ENCODE measurements around the gene YARS2. TPM values are rescaled to one million over a fixed set of nuclear protein-coding genes. Genes with fewer than 3 reads are reported as not detected.

Gene YARS2
- total and polyA plus RNA-seq, 9 of the 15 experiments (the other 6 are each of a cell fraction or from before 2014, with no cell fraction given), result 15.2 to 40.9 (median 28.7) TPM

DNA sequence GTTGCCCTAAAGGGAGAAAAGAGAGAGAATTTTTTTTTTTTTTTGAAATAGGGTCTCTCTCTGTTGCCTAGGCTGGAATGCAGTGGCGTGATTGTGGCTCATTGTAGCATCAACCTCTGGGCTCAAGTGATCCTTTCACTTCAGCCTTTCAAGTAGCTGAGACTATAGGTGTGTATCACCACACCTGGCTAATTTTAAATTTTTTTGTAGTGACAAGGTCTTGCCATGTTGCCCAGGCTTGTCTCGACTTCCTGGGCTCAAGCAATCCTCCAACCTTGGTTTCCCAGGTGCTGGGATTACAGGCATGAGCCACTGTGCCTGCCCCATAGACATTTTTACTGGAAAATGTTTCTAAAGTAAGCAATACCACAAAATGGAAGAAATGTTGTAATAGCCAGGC, 36.8 kb downstream of the YARS2 start:
- H3K27ac ChIP-seq (ENCODE audit: extremely low read depth, low read depth, low read length), result no peak overlapping the region
- 100% methylated on average over 2 of the region's 2 CpGs for WGBS (ENCODE audit: insufficient coverage, low coverage, missing lambda C conversion rate)
- in situ Hi-C loops (cut with MboI) (no loop called here), intact Hi-C loops (cut with micrococcal nuclease) (no loop called here)
- BruUV-seq (replicated peaks), result no TSS peak
- no peak overlapping the region for H3K4me2 ChIP-seq (ENCODE audit: insufficient read depth, low read length)
- no peaks in the 10 kb centered on the region for H3K79me2 ChIP-seq (ENCODE audit: control insufficient read depth, insufficient read depth, low read length)
- ATAC-seq, result no peak
- no peak for FAIRE-seq
- ChIA-PET CTCF (ENCODE audit: low intra/inter-chr PET ratio) (no interaction called here), POLR2A (no interaction called here)
- no peaks in the 10 kb centered on the region for H3K4me1 ChIP-seq (replicated peaks in 1 of 2; ENCODE audit: control insufficient read depth in 2 of 2, insufficient read depth in 2 of 2, low read length in 2 of 2)
- TF ChIP-seq ZBED1 (IDR thresholded peaks at IDR 0.05), result no peak
- TF ChIP-seq TAF15 (IDR thresholded peaks at IDR 0.05; ENCODE audit: low read depth, low read length), result no peak
- no peak for TF ChIP-seq ETV6 (IDR thresholded peaks at IDR 0.05; ENCODE audit: borderline replicate concordance in 1 of 2, low read depth in 2 of 2, low read length in 1 of 2)
- TF ChIP-seq ETV6 (CRISPR knock-in tag; IDR thresholded peaks at IDR 0.05; ENCODE audit: borderline replicate concordance), result no peak
- no peak for TF ChIP-seq SMARCC2 (IDR thresholded peaks at IDR 0.05; ENCODE audit: low read depth)
- TF ChIP-seq TAF1 (IDR thresholded peaks at IDR 0.05; ENCODE audit: control insufficient read depth, extremely low read depth, insufficient read depth, low read length, severe bottlenecking), result no peak
- TF ChIP-seq SREBF1 (IDR thresholded peaks at IDR 0.05; ENCODE audit: borderline replicate concordance, low read depth, low read length), result no peak
- no peak for TF ChIP-seq LEF1 (IDR thresholded peaks at IDR 0.05)
- no peak for TF ChIP-seq TCF7L2 (IDR thresholded peaks at IDR 0.05; ENCODE audit: low read depth, low read length)
- TF ChIP-seq ZNF79 (CRISPR knock-in tag; IDR thresholded peaks at IDR 0.05; ENCODE audit: low read depth), result no peak
- no peaks in the 10 kb centered on the region for H3K9me1 ChIP-seq (ENCODE audit: control insufficient read depth, insufficient read depth, low read length)
- no peaks in the 10 kb centered on the region for H3K9me3 ChIP-seq (replicated peaks; ENCODE audit: control insufficient read depth, insufficient read depth, low read depth, low read length)
- H2AFZ ChIP-seq (ENCODE audit: low read depth, low read length), result no peak overlapping the region
- DNase-seq (ENCODE audit: extremely low read depth in 1 of 4, low spot score in 3 of 4), result no peak
- H4K20me1 ChIP-seq (replicated peaks; ENCODE audit: control insufficient read depth, insufficient read depth, low read length), result no peaks in the 10 kb centered on the region
- H3K27me3 ChIP-seq (ENCODE audit: control insufficient read depth in 2 of 2, insufficient read depth in 2 of 2, low read length in 2 of 2), result no peaks in the 10 kb centered on the region
- no peak overlapping the region for H3K4me3 ChIP-seq
- H3K36me3 ChIP-seq (ENCODE audit: control insufficient read depth, insufficient read depth, low read length), result peaks cover 59% of the 10 kb centered on the region; the same call in 2 of the 3 replicates
- H3K9ac ChIP-seq (ENCODE audit: insufficient read depth in 1 of 2, low read depth in 2 of 2, low read length in 2 of 2), result no peak overlapping the region

Measured in K562 (cell line).